ENCODE data around the gene MIOX. TPM values are rescaled to one million over a fixed set of nuclear protein-coding genes. Genes with fewer than 3 reads are reported as not detected.

The MIOX gene
- total and polyA plus RNA-seq, 2 of the 13 experiments (the other 11 are each of a cell fraction or from before 2014, with no cell fraction given): 1.5 to 2.9 TPM

DNA sequence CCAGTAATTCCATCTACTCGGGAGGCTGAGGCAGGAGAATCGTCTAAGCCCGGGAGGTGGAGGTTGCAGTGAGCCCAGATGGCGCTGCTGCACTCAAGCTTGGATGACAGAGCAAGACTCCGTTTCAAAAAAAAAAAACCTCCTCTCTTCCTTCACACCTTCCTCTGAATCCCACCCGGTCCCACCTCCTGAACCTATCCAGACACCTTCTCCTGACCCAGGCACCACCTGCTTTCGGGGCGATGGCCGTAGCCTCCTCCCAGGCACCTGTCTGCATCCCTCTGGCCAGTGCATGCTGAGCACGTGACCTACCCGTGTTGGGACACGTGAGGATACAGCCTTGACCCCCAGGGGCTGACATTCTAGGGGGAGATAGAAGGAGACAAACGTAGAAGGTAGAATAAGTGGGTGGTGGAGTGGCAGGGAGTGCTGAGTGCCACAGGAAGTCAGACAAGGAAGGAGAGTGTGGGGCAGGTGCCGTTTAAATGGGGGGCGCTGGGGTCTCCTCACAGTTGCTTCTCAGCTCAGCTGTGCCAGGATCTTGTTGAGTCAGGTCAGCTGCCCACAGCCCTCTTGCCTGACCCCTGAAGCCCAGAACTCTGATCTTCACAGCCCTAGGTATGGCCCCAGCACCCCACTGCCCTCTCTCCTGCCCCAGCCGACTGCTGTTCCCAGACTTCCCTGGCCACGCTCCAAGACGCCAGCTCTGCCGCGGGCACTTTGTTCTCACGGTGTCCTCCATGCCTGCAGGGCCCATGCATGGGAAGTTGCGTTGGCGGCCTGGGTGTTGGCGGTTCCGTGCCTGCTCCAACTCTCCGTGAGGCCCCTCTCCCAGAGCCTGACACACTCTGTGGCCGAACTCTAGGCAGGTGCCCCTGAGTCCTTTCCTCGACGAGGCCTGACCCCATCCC lies 1.2 kb upstream of the MIOX start (continued):
- TF ChIP-seq, protein P1, sequence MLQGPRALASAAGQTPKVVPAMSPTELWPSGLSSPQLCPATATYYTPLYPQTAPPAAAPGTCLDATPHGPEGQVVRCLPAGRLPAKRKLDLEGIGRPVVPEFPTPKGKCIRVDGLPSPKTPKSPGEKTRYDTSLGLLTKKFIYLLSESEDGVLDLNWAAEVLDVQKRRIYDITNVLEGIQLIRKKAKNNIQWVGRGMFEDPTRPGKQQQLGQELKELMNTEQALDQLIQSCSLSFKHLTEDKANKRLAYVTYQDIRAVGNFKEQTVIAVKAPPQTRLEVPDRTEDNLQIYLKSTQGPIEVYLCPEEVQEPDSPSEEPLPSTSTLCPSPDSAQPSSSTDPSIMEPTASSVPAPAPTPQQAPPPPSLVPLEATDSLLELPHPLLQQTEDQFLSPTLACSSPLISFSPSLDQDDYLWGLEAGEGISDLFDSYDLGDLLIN (CRISPR knock-in tag; IDR thresholded peaks at IDR 0.05; ENCODE audit: borderline replicate concordance): no peak
- TF ChIP-seq GATA4 (IDR thresholded peaks at IDR 0.05; ENCODE audit: borderline replicate concordance, low read depth) (no peak), ZNF7 (CRISPR knock-in tag; IDR thresholded peaks at IDR 0.05) (no peak), ZNF33A (CRISPR knock-in tag; IDR thresholded peaks at IDR 0.05; ENCODE audit: borderline replicate concordance) (no peak), ATF7 (IDR thresholded peaks at IDR 0.05) (no peak), ATF7 (CRISPR knock-in tag; IDR thresholded peaks at IDR 0.05) (peak; percentile 56), CENPX (CRISPR knock-in tag; IDR thresholded peaks at IDR 0.05) (no peak), ESRRA (CRISPR knock-in tag; IDR thresholded peaks at IDR 0.05; ENCODE audit: low read depth) (no peak), TBX3 (IDR thresholded peaks at IDR 0.05; ENCODE audit: borderline replicate concordance) (0 out of 2 replicates have a peak, but pooled peaks have one; percentile 24), ZNF777 (CRISPR knock-in tag; IDR thresholded peaks at IDR 0.05) (no peak), ZNF569 (CRISPR knock-in tag; IDR thresholded peaks at IDR 0.05; ENCODE audit: borderline replicate concordance) (no peak), ZNF101 (CRISPR knock-in tag; IDR thresholded peaks at IDR 0.05; ENCODE audit: borderline replicate concordance, low read depth) (no peak), ZBTB37 (CRISPR knock-in tag; IDR thresholded peaks at IDR 0.05) (no peak), ZBTB1 (CRISPR knock-in tag; IDR thresholded peaks at IDR 0.05; ENCODE audit: borderline replicate concordance) (no peak), ZSCAN31 (CRISPR knock-in tag; IDR thresholded peaks at IDR 0.05; ENCODE audit: low read depth) (no peak), ZNF282 (IDR thresholded peaks at IDR 0.05; ENCODE audit: partially characterized antibody) (no peak), MLXIP (CRISPR knock-in tag; IDR thresholded peaks at IDR 0.05; ENCODE audit: borderline replicate concordance) (peak; percentile 98), MAFK (conservative IDR thresholded peaks at IDR 0.05 in 1 of 2, IDR thresholded peaks at IDR 0.05 in 1 of 2; ENCODE audit: low read length in 2 of 2) (no peak), RARG (CRISPR knock-in tag; IDR thresholded peaks at IDR 0.05; ENCODE audit: low read depth) (no peak), ZSCAN12 (CRISPR knock-in tag; IDR thresholded peaks at IDR 0.05) (no peak), PCBP2 (optimal IDR thresholded peaks at IDR 0.05; ENCODE audit: low read depth, low read length, poor library complexity, severe bottlenecking) (no peak), ZNF383 (CRISPR knock-in tag; IDR thresholded peaks at IDR 0.05; ENCODE audit: borderline replicate concordance) (no peak), NR1H2 (CRISPR knock-in tag; IDR thresholded peaks at IDR 0.05; ENCODE audit: borderline replicate concordance, low read depth) (no peak)
